Panc1 (cell line): ENCODE data around the gene PTDSS2. TPM values are rescaled to one million over a fixed set of nuclear protein-coding genes. Genes with fewer than 3 reads are reported as not detected.
A peak's percentile ranks its signal among the peaks of the same experiment; 100 is the strongest.

Experiments used
- ATAC-seq: fragments of 200-7000 bp; cut with Tn5 transposase; 2 replicates; pipeline ENCODE4 v1.9.1; 2020; ENCODE audit warnings: mild to moderate bottlenecking, moderate library complexity
- BruUV-seq: library from RNA; stranded (reverse); fragments of 400-500 nt; replicated peaks from 2 replicates; lab custom pipeline; 2021; lab: Mats Ljungman, UMichigan
- CTCF ChIA-PET: fragments of 300-600 bp; sonication (Branson Sonifier 250); formaldehyde crosslinking; loops from one replicate; lab custom pipeline; 2022; ENCODE audit warnings: antibody characterized with exemption; lab: Charles Lee
- POLR2A ChIA-PET: fragments of 300-600 bp; sonication (Branson Sonifier 250); formaldehyde crosslinking; loops from one replicate; lab custom pipeline; 2022; ENCODE audit warnings: antibody characterized with exemption; lab: Charles Lee
- DNase-seq: peaks from one replicate; pipeline ENCODE4 v3.0.0-alpha.2; 2010; ENCODE audit warnings: low read depth, low spot score
- H3K27ac ChIP-seq: 2 replicates; pipeline ENCODE4 v1.5.1; 2011; ENCODE audit warnings: mild to moderate bottlenecking, low read length, inconsistent platforms
- H3K27me3 ChIP-seq: fragments of 200-500 bp; sonication (Bioruptor generic); 2 replicates; pipeline ENCODE4 v1.6.0; 2014; ENCODE audit warnings: low read length, inconsistent platforms; ENCODE audit not compliant: control insufficient read depth, insufficient read depth
- H3K36me3 ChIP-seq: fragments of 200-500 bp; sonication (Bioruptor generic); 2 replicates; pipeline ENCODE4 v1.5.1; 2014; ENCODE audit warnings: inconsistent platforms, mild to moderate bottlenecking, low read length, moderate library complexity; ENCODE audit not compliant: control insufficient read depth, insufficient read depth
- H3K4me1 ChIP-seq: 2 replicates; pipeline ENCODE4 v1.5.1; 2011; ENCODE audit warnings: inconsistent platforms, mild to moderate bottlenecking, low read length, moderate library complexity; ENCODE audit not compliant: control insufficient read depth, insufficient read depth
- H3K4me3 ChIP-seq, 2 experiments: 2 replicates each; pipeline ENCODE4 v1.5.1; 2011 to 2012; ENCODE audit warnings: low read depth in 2 of 2, low read length in 2 of 2, mild to moderate bottlenecking in 2 of 2, inconsistent platforms in 1 of 2, moderate library complexity in 1 of 2
- H3K9me3 ChIP-seq: fragments of 200-500 bp; sonication (Bioruptor generic); 2 replicates; pipeline ENCODE4 v1.5.1; 2014; ENCODE audit warnings: low read depth, mild to moderate bottlenecking, inconsistent platforms, low read length, moderate library complexity; ENCODE audit not compliant: control insufficient read depth, insufficient read depth
- POLR2AphosphoS5 ChIP-seq: IDR thresholded peaks from 2 replicates; pipeline ENCODE4 v1.6.1; 2012; ENCODE audit warnings: mild to moderate bottlenecking, low read depth, low read length, moderate library complexity
- TCF7L2 ChIP-seq: IDR thresholded peaks from 2 replicates; pipeline ENCODE4 v1.6.1; 2011; ENCODE audit warnings: mild to moderate bottlenecking, low read depth, low read length, inconsistent platforms
- in situ Hi-C: cut with HindIII; loops from 2 replicates; pipeline ENCODE4 v1.10.0; 2016; ENCODE audit warnings: low sequenced_read_pairs, low pct_unique_long_range_greater_than_20kb
- intact Hi-C: fragments of 100-400 bp; cut with micrococcal nuclease; formaldehyde crosslinking; loops from one replicate; pipeline ENCODE4 v1.10.0; 2022; ENCODE audit not compliant: unreplicated experiment
- total RNA-seq: library from RNA; stranded (reverse); gene quantifications from one replicate; pipeline ENCODE4 v1.2.1, GENCODE V29; 2021; ENCODE audit not compliant: unreplicated experiment
- TF ChIP-seq, protein P1 (sequence below): fragments of 450-650 bp; IDR thresholded peaks from 2 replicates; pipeline ENCODE4 v1.5.1; 2017; ENCODE audit warnings: mild to moderate bottlenecking
- TF ChIP-seq, protein P2 (sequence below), 2 experiments: IDR thresholded peaks; 2 replicates each; pipeline ENCODE4 v1.6.1; 2011 to 2012; ENCODE audit warnings: low read depth in 2 of 2, control low read depth in 1 of 2, low read length in 1 of 2, mild to moderate bottlenecking in 1 of 2, moderate library complexity in 1 of 2; ENCODE audit not compliant: insufficient read depth in 1 of 2

Gene PTDSS2
- total RNA-seq, 1 experiment from 2014 or later = 103 TPM

- Histone ChIP-seq H3K27me3 (no peaks in the 10 kb centered on the region), H3K36me3 (no peaks in the 10 kb centered on the region), H3K4me3 (no peak overlapping the region), H3K9me3 (no peaks in the 10 kb centered on the region), H3K27ac (peak overlapping the region; percentile 54), H3K4me1 (peaks cover 32% of the 10 kb centered on the region)
- intact Hi-C loops = loop anchor here (5.0 kb wide), 1 partner anchor 40 kb away; no protein-coding TSS in a partner anchor
- ChIA-PET CTCF (interaction anchor here (0.5 to 2.8 kb wide), 8 partner anchors 11 to 111 kb away, joined by 3 to 38 read pairs (median 4); no protein-coding TSS in a partner anchor), POLR2A (interaction anchor here (0.6 to 1.4 kb wide), 6 partner anchors 9 to 1181 kb away, joined by 3 to 15 read pairs (median 6); no protein-coding TSS in a partner anchor)
- BruUV-seq = no TSS peak
- in situ Hi-C loops = no loop called here
- DNase-seq (no peak), ATAC-seq (no peak)
- TF ChIP-seq, protein P1, sequence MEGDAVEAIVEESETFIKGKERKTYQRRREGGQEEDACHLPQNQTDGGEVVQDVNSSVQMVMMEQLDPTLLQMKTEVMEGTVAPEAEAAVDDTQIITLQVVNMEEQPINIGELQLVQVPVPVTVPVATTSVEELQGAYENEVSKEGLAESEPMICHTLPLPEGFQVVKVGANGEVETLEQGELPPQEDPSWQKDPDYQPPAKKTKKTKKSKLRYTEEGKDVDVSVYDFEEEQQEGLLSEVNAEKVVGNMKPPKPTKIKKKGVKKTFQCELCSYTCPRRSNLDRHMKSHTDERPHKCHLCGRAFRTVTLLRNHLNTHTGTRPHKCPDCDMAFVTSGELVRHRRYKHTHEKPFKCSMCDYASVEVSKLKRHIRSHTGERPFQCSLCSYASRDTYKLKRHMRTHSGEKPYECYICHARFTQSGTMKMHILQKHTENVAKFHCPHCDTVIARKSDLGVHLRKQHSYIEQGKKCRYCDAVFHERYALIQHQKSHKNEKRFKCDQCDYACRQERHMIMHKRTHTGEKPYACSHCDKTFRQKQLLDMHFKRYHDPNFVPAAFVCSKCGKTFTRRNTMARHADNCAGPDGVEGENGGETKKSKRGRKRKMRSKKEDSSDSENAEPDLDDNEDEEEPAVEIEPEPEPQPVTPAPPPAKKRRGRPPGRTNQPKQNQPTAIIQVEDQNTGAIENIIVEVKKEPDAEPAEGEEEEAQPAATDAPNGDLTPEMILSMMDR = no peak
- TF ChIP-seq TCF7L2 = no peak
- TF ChIP-seq, protein P2, sequence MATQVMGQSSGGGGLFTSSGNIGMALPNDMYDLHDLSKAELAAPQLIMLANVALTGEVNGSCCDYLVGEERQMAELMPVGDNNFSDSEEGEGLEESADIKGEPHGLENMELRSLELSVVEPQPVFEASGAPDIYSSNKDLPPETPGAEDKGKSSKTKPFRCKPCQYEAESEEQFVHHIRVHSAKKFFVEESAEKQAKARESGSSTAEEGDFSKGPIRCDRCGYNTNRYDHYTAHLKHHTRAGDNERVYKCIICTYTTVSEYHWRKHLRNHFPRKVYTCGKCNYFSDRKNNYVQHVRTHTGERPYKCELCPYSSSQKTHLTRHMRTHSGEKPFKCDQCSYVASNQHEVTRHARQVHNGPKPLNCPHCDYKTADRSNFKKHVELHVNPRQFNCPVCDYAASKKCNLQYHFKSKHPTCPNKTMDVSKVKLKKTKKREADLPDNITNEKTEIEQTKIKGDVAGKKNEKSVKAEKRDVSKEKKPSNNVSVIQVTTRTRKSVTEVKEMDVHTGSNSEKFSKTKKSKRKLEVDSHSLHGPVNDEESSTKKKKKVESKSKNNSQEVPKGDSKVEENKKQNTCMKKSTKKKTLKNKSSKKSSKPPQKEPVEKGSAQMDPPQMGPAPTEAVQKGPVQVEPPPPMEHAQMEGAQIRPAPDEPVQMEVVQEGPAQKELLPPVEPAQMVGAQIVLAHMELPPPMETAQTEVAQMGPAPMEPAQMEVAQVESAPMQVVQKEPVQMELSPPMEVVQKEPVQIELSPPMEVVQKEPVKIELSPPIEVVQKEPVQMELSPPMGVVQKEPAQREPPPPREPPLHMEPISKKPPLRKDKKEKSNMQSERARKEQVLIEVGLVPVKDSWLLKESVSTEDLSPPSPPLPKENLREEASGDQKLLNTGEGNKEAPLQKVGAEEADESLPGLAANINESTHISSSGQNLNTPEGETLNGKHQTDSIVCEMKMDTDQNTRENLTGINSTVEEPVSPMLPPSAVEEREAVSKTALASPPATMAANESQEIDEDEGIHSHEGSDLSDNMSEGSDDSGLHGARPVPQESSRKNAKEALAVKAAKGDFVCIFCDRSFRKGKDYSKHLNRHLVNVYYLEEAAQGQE (IDR thresholded peaks at IDR 0.05; ENCODE audit: insufficient read depth in 1 of 2, low read depth in 2 of 2, low read length in 1 of 2) = no peak
- no peak for TF ChIP-seq POLR2AphosphoS5
Observed at GRCh38 chr11:407651-408123, 42.4 kb upstream of the PTDSS2 start.

- peaks cover 39% of the 10 kb centered on the region for H3K4me1 ChIP-seq
- CTCF ChIA-PET = interaction anchor here (1.1 kb wide), 1 partner anchor 40 kb away, joined by 3 read pairs; no protein-coding TSS in a partner anchor
- intact Hi-C loops = loop anchor here (5.0 kb wide), 1 partner anchor 39 kb away; no protein-coding TSS in a partner anchor
- H3K27ac ChIP-seq = peak overlapping the region; percentile 54
- ATAC-seq (no peak), DNase-seq (no peak)
- POLR2A ChIA-PET = interaction anchor here (0.6 kb wide), 1 partner anchor 103 kb away, joined by 4 read pairs; no protein-coding TSS in a partner anchor
- no peaks in the 10 kb centered on the region for H3K36me3 ChIP-seq
- H3K9me3 ChIP-seq = no peaks in the 10 kb centered on the region
- in situ Hi-C loops = no loop called here
- no TSS peak for BruUV-seq
- H3K27me3 ChIP-seq = no peaks in the 10 kb centered on the region
- no peak for TF ChIP-seq TCF7L2
- H3K4me3 ChIP-seq = no peak overlapping the region
Observed at GRCh38 chr11:408154-409007, 41.7 kb upstream of the PTDSS2 start.
